ENCODE data around the gene OR1F1. TPM values are rescaled to one million over a fixed set of nuclear protein-coding genes. Genes with fewer than 3 reads are reported as not detected.

Gene OR1F1
- total and polyA plus RNA-seq, 2 donors (not counting 1 experiment from before 2014, with no cell fraction given), result not detected

GRCh38 chr16:3212006-3212405 lies 24.0 kb downstream of the OR1F1 start:
- H3K4me3 ChIP-seq (ENCODE audit: control extremely low read depth in 1 of 5, extremely low read depth in 1 of 5, insufficient read depth in 1 of 5, low read depth in 2 of 5, low read length in 4 of 5), result no peak overlapping the region
- Mint-ChIP-seq H3K9me3 (ENCODE audit: insufficient read depth) (no peaks in the 10 kb centered on the region), H3K27me3 (peaks cover 22% of the 10 kb centered on the region), H3K4me3 (no peak overlapping the region), H3K4me1 (peaks cover 22% of the 10 kb centered on the region), H3K27ac (no peak overlapping the region)
- no peaks in the 10 kb centered on the region for H3K36me3 ChIP-seq (replicated peaks in 1 of 2; ENCODE audit: control extremely low read depth in 1 of 2, control insufficient read depth in 1 of 2, extremely low read depth in 1 of 2, insufficient read depth in 2 of 2, low read length in 1 of 2)
- ChIA-PET CTCF (no interaction called here), POLR2A (no interaction called here)
- H3K4me1 ChIP-seq (ENCODE audit: control insufficient read depth in 2 of 2, insufficient read depth in 2 of 2, low read length in 2 of 2), result peaks cover 14 to 16% of the 10 kb centered on the region in 2 donors
- H3K9ac ChIP-seq (ENCODE audit: low read length), result no peak overlapping the region
- WGBS (ENCODE audit: insufficient coverage), result 79% methylated on average over 3 of the region's 3 CpGs
- H3K4me2 ChIP-seq (replicated peaks; ENCODE audit: low read depth, low read length, poor library complexity, severe bottlenecking), result no peak overlapping the region
- peaks cover 0 to 9% (median 0%) of the 10 kb centered on the region in 4 experiments for H3K27me3 ChIP-seq (replicated peaks in 1 of 4; ENCODE audit: control extremely low read depth in 1 of 4, control insufficient read depth in 3 of 4, insufficient read depth in 4 of 4, low read length in 3 of 4)
- DNase-seq (no peak), ATAC-seq (ENCODE audit: low read depth) (no peak)
- no peak for TF ChIP-seq CTCF (IDR thresholded peaks at IDR 0.05)
- no peak for TF ChIP-seq EZH2 (IDR thresholded peaks at IDR 0.05; ENCODE audit: borderline replicate concordance, insufficient read depth, low read depth, low read length, poor library complexity, severe bottlenecking)
- peaks cover 0 to 39% (median 4%) of the 10 kb centered on the region in 3 donors for H3K9me3 ChIP-seq (ENCODE audit: control extremely low read depth in 1 of 3, control insufficient read depth in 2 of 3, insufficient read depth in 1 of 3, low read length in 2 of 3)
- H3K79me2 ChIP-seq (ENCODE audit: control insufficient read depth, insufficient read depth, low read length), result no peaks in the 10 kb centered on the region
- intact Hi-C loops (cut with micrococcal nuclease), result no loop called here
- no peak overlapping the region for H3K27ac ChIP-seq (ENCODE audit: low read length in 2 of 2)
- no peaks in the 10 kb centered on the region for H4K20me1 ChIP-seq (ENCODE audit: control insufficient read depth, insufficient read depth, low read length, poor library complexity, severe bottlenecking)
- H2AFZ ChIP-seq (ENCODE audit: insufficient read depth, low read depth, low read length, poor library complexity, severe bottlenecking), result no peak overlapping the region

- H3K4me3 Mint-ChIP-seq, result no peak overlapping the region
- DNase-seq, result no peak
- no peak for ATAC-seq (ENCODE audit: low read depth)
- Histone ChIP-seq H3K9me3 (ENCODE audit: control extremely low read depth in 1 of 3, control insufficient read depth in 2 of 3, insufficient read depth in 1 of 3, low read length in 2 of 3) (peaks cover 0 to 38% (median 0%) of the 10 kb centered on the region in 3 donors), H3K4me1 (ENCODE audit: control insufficient read depth in 2 of 2, insufficient read depth in 2 of 2, low read length in 2 of 2) (peaks cover 14 to 16% of the 10 kb centered on the region in 2 donors), H3K9ac (ENCODE audit: low read length) (no peak overlapping the region), H3K27me3 (replicated peaks in 1 of 4; ENCODE audit: control extremely low read depth in 1 of 4, control insufficient read depth in 3 of 4, insufficient read depth in 4 of 4, low read length in 3 of 4) (peaks cover 0 to 9% (median 0%) of the 10 kb centered on the region in 4 experiments), H3K4me3 (ENCODE audit: control extremely low read depth in 1 of 5, extremely low read depth in 1 of 5, insufficient read depth in 1 of 5, low read depth in 2 of 5, low read length in 4 of 5) (no peak overlapping the region), H3K79me2 (ENCODE audit: control insufficient read depth, insufficient read depth, low read length) (no peaks in the 10 kb centered on the region), H4K20me1 (ENCODE audit: control insufficient read depth, insufficient read depth, low read length, poor library complexity, severe bottlenecking) (no peaks in the 10 kb centered on the region), H2AFZ (ENCODE audit: insufficient read depth, low read depth, low read length, poor library complexity, severe bottlenecking) (no peak overlapping the region), H3K36me3 (replicated peaks in 1 of 2; ENCODE audit: control extremely low read depth in 1 of 2, control insufficient read depth in 1 of 2, extremely low read depth in 1 of 2, insufficient read depth in 2 of 2, low read length in 1 of 2) (no peaks in the 10 kb centered on the region), H3K27ac (ENCODE audit: low read length in 2 of 2) (no peak overlapping the region), H3K4me2 (replicated peaks; ENCODE audit: low read depth, low read length, poor library complexity, severe bottlenecking) (no peak overlapping the region)
- no peak for TF ChIP-seq EZH2 (IDR thresholded peaks at IDR 0.05; ENCODE audit: borderline replicate concordance, insufficient read depth, low read depth, low read length, poor library complexity, severe bottlenecking)
- no peak for TF ChIP-seq CTCF (IDR thresholded peaks at IDR 0.05)
- CTCF ChIA-PET, result no interaction called here
- POLR2A ChIA-PET, result interaction anchor here (0.7 kb wide), 1 partner anchor 26 kb away, joined by 5 read pairs; no protein-coding TSS in a partner anchor
- H3K27me3 Mint-ChIP-seq, result peaks cover 18% of the 10 kb centered on the region
- H3K4me1 Mint-ChIP-seq, result peaks cover 22% of the 10 kb centered on the region
- H3K9me3 Mint-ChIP-seq (ENCODE audit: insufficient read depth), result no peaks in the 10 kb centered on the region
- H3K27ac Mint-ChIP-seq, result no peak overlapping the region
- WGBS (ENCODE audit: insufficient coverage), result no CpG with 5 or more reads among the region's 1 CpG
- intact Hi-C loops (cut with micrococcal nuclease), result no loop called here
Observed at GRCh38 chr16:3212567-3212966, 24.6 kb downstream of the OR1F1 start.
